Measurements from ENCODE around the gene LRR1.

LRR1 gene

GRCh38 chr14:49598485-49599300 is at the start of gene LRR1:
LRR1 (plus strand) TSS chr14:49598940; CDS start chr14:49599021, 81 bp downstream.
- peak; percentile 87 for DNase-seq (ENCODE audit: low spot score)

GRCh38 chr14:49549446-49549845 is 49.3 kb upstream of the LRR1 start:
- DNase-seq (ENCODE audit: low spot score): no peak

GRCh38 chr14:49549881-49550280 is 48.9 kb upstream of the LRR1 start:
- peak; percentile 86 for DNase-seq (ENCODE audit: low spot score)

- DNase-seq (ENCODE audit: low spot score): peak; percentile 55
These were observed 48.2 kb upstream of the LRR1 start for GRCh38 chr14:49550286-49551184.

- no peak for DNase-seq (ENCODE audit: low spot score)
These were observed 47.2 kb upstream of the LRR1 start for GRCh38 chr14:49551569-49551968.

- peak; percentile 4 for DNase-seq (ENCODE audit: low spot score)
These were observed 45.6 kb upstream of the LRR1 start for GRCh38 chr14:49553106-49553505.

GRCh38 chr14:49553892-49554291 is 44.8 kb upstream of the LRR1 start:
- no peak for DNase-seq (ENCODE audit: low spot score)

- DNase-seq (ENCODE audit: low spot score): no peak
These were observed 38.6 kb upstream of the LRR1 start for GRCh38 chr14:49559979-49560768.

- no peak for DNase-seq (ENCODE audit: low spot score)
These were observed 32.0 kb upstream of the LRR1 start for GRCh38 chr14:49566714-49567113.

GRCh38 chr14:49569281-49569680 is 29.5 kb upstream of the LRR1 start:
- no peak for DNase-seq (ENCODE audit: low spot score)

- no peak for DNase-seq (ENCODE audit: low spot score)
These were observed 24.7 kb upstream of the LRR1 start for GRCh38 chr14:49574038-49574437.

GRCh38 chr14:49578141-49578540 is 20.6 kb upstream of the LRR1 start:
- no peak for DNase-seq (ENCODE audit: low spot score)

- no peak for DNase-seq (ENCODE audit: low spot score)
These were observed 18.9 kb upstream of the LRR1 start for GRCh38 chr14:49579841-49580240.

- DNase-seq (ENCODE audit: low spot score): no peak
These were observed 17.3 kb upstream of the LRR1 start for GRCh38 chr14:49581209-49582112.

GRCh38 chr14:49582113-49582977 is 16.4 kb upstream of the LRR1 start:
- no peak for DNase-seq (ENCODE audit: low spot score)

GRCh38 chr14:49583629-49584028 is 15.1 kb upstream of the LRR1 start:
- DNase-seq (ENCODE audit: low spot score): no peak

- DNase-seq (ENCODE audit: low spot score): no peak
These were observed 14.7 kb upstream of the LRR1 start for GRCh38 chr14:49584058-49584457.

- peak; percentile 34 for DNase-seq (ENCODE audit: low spot score)
These were observed 13.6 kb upstream of the LRR1 start for GRCh38 chr14:49584981-49585640.

GRCh38 chr14:49585803-49586672 is 12.7 kb upstream of the LRR1 start, which contains the start of gene RPS29:
RPS29 (minus strand) TSS chr14:49586380; CDS start chr14:49586346, 34 bp downstream.
- peak; percentile 99 for DNase-seq (ENCODE audit: low spot score)
